GM23338 (cell line): ENCODE results near the gene ADGRL3. TPM values are rescaled to one million over a fixed set of nuclear protein-coding genes. Genes with fewer than 3 reads are reported as not detected.

ENCODE experiments used
- ATAC-seq: fragments of 200-7000 bp; cut with Tn5 transposase; 3 replicates; pipeline ENCODE4 v1.9.1; 2020
- DNase-seq: peaks from one replicate; pipeline ENCODE4 v3.0.0-alpha.2; 2015; ENCODE audit warnings: low spot score
- H2AFZ ChIP-seq: fragments of 200-600 bp; sonication (generic); 2 replicates; pipeline ENCODE4 v1.8.0; 2016; ENCODE audit warnings: antibody characterized with exemption, mild to moderate bottlenecking, moderate library complexity
- H3F3A ChIP-seq: fragments of 200-600 bp; sonication (generic); replicated peaks from 2 replicates; pipeline ENCODE4 v1.8.0; 2017; ENCODE audit warnings: antibody characterized with exemption, mixed run types, low read depth
- H3K27ac ChIP-seq: fragments of 200-600 bp; sonication (generic); 2 replicates; pipeline ENCODE4 v1.6.1; 2016; ENCODE audit warnings: low read depth
- H3K27me3 ChIP-seq: fragments of 200-600 bp; sonication (generic); 2 replicates; pipeline ENCODE4 v1.8.0; 2016; ENCODE audit warnings: mild to moderate bottlenecking, mixed run types, moderate library complexity; ENCODE audit not compliant: insufficient read depth
- H3K36me3 ChIP-seq: fragments of 200-600 bp; sonication (generic); 2 replicates; pipeline ENCODE4 v1.8.0; 2016; ENCODE audit warnings: mild to moderate bottlenecking; ENCODE audit not compliant: insufficient read depth
- H3K4me1 ChIP-seq: fragments of 200-600 bp; sonication (generic); 2 replicates; pipeline ENCODE4 v1.8.0; 2016; ENCODE audit warnings: mild to moderate bottlenecking, moderate library complexity; ENCODE audit not compliant: insufficient read depth
- H3K4me2 ChIP-seq: fragments of 200-600 bp; sonication (generic); 2 replicates; pipeline ENCODE4 v1.7.1; 2017; ENCODE audit warnings: mixed run types
- H3K4me3 ChIP-seq: fragments of 200-600 bp; sonication (generic); 2 replicates; pipeline ENCODE4 v1.6.1; 2016; ENCODE audit warnings: mixed run types
- H3K79me2 ChIP-seq: fragments of 200-600 bp; sonication (generic); replicated peaks from 2 replicates; pipeline ENCODE4 v1.8.0; 2017; ENCODE audit warnings: mild to moderate bottlenecking; ENCODE audit not compliant: insufficient read depth
- H3K9me2 ChIP-seq: fragments of 200-600 bp; sonication (generic); 2 replicates; pipeline ENCODE4 v1.8.0; 2017; ENCODE audit not compliant: insufficient read depth
- H4K20me1 ChIP-seq: fragments of 200-600 bp; sonication (generic); replicated peaks from 2 replicates; pipeline ENCODE4 v1.8.0; 2017; ENCODE audit warnings: mild to moderate bottlenecking; ENCODE audit not compliant: insufficient read depth
- H3K27ac Mint-ChIP-seq: 2 replicates; pipeline ENCODE4 v1.8.0; 2020; ENCODE audit warnings: inconsistent platforms, mild to moderate bottlenecking, moderate library complexity, mixed read lengths
- H3K27me3 Mint-ChIP-seq: 3 replicates; pipeline ENCODE4 v1.8.0; 2022; ENCODE audit warnings: low read depth, mild to moderate bottlenecking, moderate library complexity, mixed read lengths, inconsistent platforms; ENCODE audit not compliant: insufficient read depth, poor library complexity
- H3K36me3 Mint-ChIP-seq: 3 replicates; pipeline ENCODE4 v1.8.0; 2021; ENCODE audit warnings: low read depth, mild to moderate bottlenecking, inconsistent platforms, moderate library complexity, mixed read lengths
- H3K4me1 Mint-ChIP-seq: 3 replicates; pipeline ENCODE4 v1.8.0; 2020; ENCODE audit warnings: mild to moderate bottlenecking, inconsistent platforms, mixed read lengths
- H3K4me3 Mint-ChIP-seq: 3 replicates; pipeline ENCODE4 v1.8.0; 2021; ENCODE audit warnings: moderate library complexity, mild to moderate bottlenecking, inconsistent platforms, mixed read lengths
- H3K9me3 Mint-ChIP-seq: 3 replicates; pipeline ENCODE4 v1.8.0; 2020; ENCODE audit warnings: moderate library complexity, mild to moderate bottlenecking, inconsistent platforms, mixed read lengths
- CREB1 ChIP-seq: fragments of 250-450 bp; sonication (Bioruptor Pico); IDR thresholded peaks from 2 replicates; pipeline ENCODE4 v1.5.0; 2020; ENCODE audit warnings: low read depth, mild to moderate bottlenecking, moderate library complexity
- EZH2 ChIP-seq: fragments of 200-600 bp; sonication (generic); IDR thresholded peaks from one replicate; pipeline ENCODE4 v1.8.0; 2017; ENCODE audit warnings: antibody characterized with exemption, mild to moderate bottlenecking, low read depth; ENCODE audit not compliant: unreplicated experiment
- EZH2phosphoT487 ChIP-seq: fragments of 200-600 bp; sonication (generic); IDR thresholded peaks from one replicate; pipeline ENCODE4 v1.8.1; 2018; ENCODE audit warnings: antibody characterized with exemption; ENCODE audit not compliant: unreplicated experiment
- JUNB ChIP-seq: IDR thresholded peaks from one replicate; pipeline ENCODE4 v1.6.1; 2016; ENCODE audit warnings: antibody characterized with exemption; ENCODE audit not compliant: unreplicated experiment
- NANOG ChIP-seq: IDR thresholded peaks from 2 replicates; pipeline ENCODE4 v1.6.1; 2016; ENCODE audit warnings: antibody characterized with exemption, borderline replicate concordance
- ZNF114 ChIP-seq: fragments of 250-450 bp; sonication (Bioruptor Pico); IDR thresholded peaks from 2 replicates; pipeline ENCODE4 v1.5.0; 2020; ENCODE audit warnings: mild to moderate bottlenecking, moderate library complexity
- ZNF331 ChIP-seq: fragments of 250-450 bp; sonication (Bioruptor Pico); IDR thresholded peaks from 2 replicates; pipeline ENCODE4 v1.5.0; 2020; ENCODE audit warnings: low read depth, mild to moderate bottlenecking, moderate library complexity
- polyA plus RNA-seq: library from polyadenylated mRNA; unstranded; fragments of >200 nt; fragmentation: Nextera tagmentation; extraction: Ambion mirVana; gene quantifications from 2 replicates; pipeline ENCODE4 v1.2.1, GENCODE V29; 2016
- total RNA-seq: library from RNA; depleted of rRNA; stranded (reverse); fragments of >200 nt; shearing (Covaris generic); gene quantifications from 2 replicates; pipeline ENCODE4 v1.2.3, GENCODE V29; 2014
- TF ChIP-seq, protein P1 (sequence below): fragments of 250-450 bp; sonication (Bioruptor Pico); IDR thresholded peaks from 2 replicates; pipeline ENCODE4 v1.5.0; 2020; ENCODE audit warnings: mild to moderate bottlenecking, moderate library complexity
- TF ChIP-seq, protein P2 (sequence below): IDR thresholded peaks from 2 replicates; pipeline ENCODE4 v1.6.1; 2016; ENCODE audit warnings: antibody characterized with exemption
- TF ChIP-seq, protein P3 (sequence below): IDR thresholded peaks from one replicate; pipeline ENCODE4 v1.6.1; 2018; ENCODE audit warnings: antibody characterized with exemption; ENCODE audit not compliant: unreplicated experiment

Gene ADGRL3
- total and polyA plus RNA-seq, 2 experiments from 2014 or later = 9.7 to 16.5 TPM

DNA sequence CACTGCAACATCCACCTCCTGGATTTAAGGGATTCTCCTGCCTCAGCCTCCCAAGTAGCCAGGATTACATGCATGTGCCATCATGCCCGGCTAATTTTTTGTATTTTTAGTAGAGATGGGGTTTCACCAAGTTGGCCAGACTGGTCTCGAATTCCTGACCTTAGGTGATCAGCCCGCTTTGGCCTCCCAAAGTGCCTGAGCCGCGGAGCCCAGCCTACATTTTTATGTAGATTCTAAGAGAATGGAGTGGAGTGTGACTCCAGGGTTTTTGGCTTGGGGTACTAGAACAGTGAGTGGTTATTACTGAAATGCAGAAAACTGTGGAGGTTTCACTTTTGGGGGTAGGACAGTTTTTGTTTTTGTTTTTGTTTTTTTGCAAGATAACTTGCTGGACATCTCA, 806.0 kb downstream of the ADGRL3 start:
- Mint-ChIP-seq H3K9me3 (no peaks in the 10 kb centered on the region), H3K27me3 (peaks cover 2% of the 10 kb centered on the region), H3K27ac (peak overlapping the region; percentile 61; the same call in 1 of the 2 replicates), H3K4me1 (peaks cover 21% of the 10 kb centered on the region), H3K4me3 (no peak overlapping the region), H3K36me3 (no peaks in the 10 kb centered on the region)
- Histone ChIP-seq H2AFZ (no peak overlapping the region), H3K27me3 (no peaks in the 10 kb centered on the region), H3K4me2 (no peak overlapping the region; the same call in 1 of the 2 replicates), H3K4me1 (peaks cover 16% of the 10 kb centered on the region), H4K20me1 (no peaks in the 10 kb centered on the region), H3K79me2 (no peaks in the 10 kb centered on the region), H3K4me3 (no peak overlapping the region), H3K36me3 (no peaks in the 10 kb centered on the region), H3K9me2 (peaks cover 4% of the 10 kb centered on the region; the same call in 1 of the 2 replicates), H3F3A (no peaks in the 10 kb centered on the region), H3K27ac (no peak overlapping the region)
- DNase-seq (peak; percentile 66), ATAC-seq (peak; percentile 91)
- no peak for TF ChIP-seq ZNF114 (CRISPR knock-in tag)
- no peak for TF ChIP-seq EZH2phosphoT487
- no peak for TF ChIP-seq NANOG

DNA sequence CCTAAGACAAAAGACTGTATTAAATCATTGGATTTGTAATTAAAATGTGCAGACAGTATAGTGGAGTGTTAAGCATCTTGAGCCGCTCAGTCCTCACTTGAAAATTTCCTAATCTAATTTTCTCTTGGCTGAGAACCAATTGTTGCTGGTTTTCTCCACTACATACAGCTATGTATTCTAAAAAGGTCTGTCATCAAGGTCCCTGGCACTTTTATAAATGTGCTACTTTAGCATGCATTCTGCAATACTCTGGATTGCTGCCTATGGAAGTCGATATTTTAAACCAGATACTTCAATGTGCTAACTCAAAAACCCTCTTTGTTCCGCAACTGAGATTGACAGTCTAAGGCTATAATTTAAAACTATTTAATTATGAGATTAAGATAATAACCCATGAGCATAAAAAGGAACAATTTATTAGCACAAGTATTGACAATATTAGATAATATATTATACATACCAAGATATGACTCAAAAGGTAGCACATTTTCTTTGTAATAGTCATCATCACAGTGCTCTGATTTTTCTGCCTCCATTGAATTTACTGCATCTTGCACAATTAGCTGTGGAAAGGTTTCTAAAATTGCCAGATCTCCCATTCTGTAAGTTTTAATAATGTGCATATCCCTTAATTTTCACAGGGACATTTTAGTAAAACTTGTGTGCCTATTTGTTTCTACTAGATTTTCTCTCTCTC, 815.1 kb downstream of the ADGRL3 start:
- Mint-ChIP-seq H3K27me3 (no peaks in the 10 kb centered on the region), H3K36me3 (no peaks in the 10 kb centered on the region), H3K27ac (no peak overlapping the region), H3K4me1 (peaks cover 11% of the 10 kb centered on the region), H3K9me3 (no peaks in the 10 kb centered on the region), H3K4me3 (no peak overlapping the region)
- H3K36me3 ChIP-seq = no peaks in the 10 kb centered on the region
- ATAC-seq = no peak
- H3F3A ChIP-seq = no peaks in the 10 kb centered on the region
- no peak for DNase-seq
- H4K20me1 ChIP-seq = no peaks in the 10 kb centered on the region
- H3K27ac ChIP-seq = no peak overlapping the region
- no peaks in the 10 kb centered on the region for H3K4me1 ChIP-seq
- no peaks in the 10 kb centered on the region; the same call in 1 of the 2 replicates for H3K9me2 ChIP-seq
- no peak overlapping the region for H2AFZ ChIP-seq
- TF ChIP-seq ZNF331 = no peak
- TF ChIP-seq, protein P1, sequence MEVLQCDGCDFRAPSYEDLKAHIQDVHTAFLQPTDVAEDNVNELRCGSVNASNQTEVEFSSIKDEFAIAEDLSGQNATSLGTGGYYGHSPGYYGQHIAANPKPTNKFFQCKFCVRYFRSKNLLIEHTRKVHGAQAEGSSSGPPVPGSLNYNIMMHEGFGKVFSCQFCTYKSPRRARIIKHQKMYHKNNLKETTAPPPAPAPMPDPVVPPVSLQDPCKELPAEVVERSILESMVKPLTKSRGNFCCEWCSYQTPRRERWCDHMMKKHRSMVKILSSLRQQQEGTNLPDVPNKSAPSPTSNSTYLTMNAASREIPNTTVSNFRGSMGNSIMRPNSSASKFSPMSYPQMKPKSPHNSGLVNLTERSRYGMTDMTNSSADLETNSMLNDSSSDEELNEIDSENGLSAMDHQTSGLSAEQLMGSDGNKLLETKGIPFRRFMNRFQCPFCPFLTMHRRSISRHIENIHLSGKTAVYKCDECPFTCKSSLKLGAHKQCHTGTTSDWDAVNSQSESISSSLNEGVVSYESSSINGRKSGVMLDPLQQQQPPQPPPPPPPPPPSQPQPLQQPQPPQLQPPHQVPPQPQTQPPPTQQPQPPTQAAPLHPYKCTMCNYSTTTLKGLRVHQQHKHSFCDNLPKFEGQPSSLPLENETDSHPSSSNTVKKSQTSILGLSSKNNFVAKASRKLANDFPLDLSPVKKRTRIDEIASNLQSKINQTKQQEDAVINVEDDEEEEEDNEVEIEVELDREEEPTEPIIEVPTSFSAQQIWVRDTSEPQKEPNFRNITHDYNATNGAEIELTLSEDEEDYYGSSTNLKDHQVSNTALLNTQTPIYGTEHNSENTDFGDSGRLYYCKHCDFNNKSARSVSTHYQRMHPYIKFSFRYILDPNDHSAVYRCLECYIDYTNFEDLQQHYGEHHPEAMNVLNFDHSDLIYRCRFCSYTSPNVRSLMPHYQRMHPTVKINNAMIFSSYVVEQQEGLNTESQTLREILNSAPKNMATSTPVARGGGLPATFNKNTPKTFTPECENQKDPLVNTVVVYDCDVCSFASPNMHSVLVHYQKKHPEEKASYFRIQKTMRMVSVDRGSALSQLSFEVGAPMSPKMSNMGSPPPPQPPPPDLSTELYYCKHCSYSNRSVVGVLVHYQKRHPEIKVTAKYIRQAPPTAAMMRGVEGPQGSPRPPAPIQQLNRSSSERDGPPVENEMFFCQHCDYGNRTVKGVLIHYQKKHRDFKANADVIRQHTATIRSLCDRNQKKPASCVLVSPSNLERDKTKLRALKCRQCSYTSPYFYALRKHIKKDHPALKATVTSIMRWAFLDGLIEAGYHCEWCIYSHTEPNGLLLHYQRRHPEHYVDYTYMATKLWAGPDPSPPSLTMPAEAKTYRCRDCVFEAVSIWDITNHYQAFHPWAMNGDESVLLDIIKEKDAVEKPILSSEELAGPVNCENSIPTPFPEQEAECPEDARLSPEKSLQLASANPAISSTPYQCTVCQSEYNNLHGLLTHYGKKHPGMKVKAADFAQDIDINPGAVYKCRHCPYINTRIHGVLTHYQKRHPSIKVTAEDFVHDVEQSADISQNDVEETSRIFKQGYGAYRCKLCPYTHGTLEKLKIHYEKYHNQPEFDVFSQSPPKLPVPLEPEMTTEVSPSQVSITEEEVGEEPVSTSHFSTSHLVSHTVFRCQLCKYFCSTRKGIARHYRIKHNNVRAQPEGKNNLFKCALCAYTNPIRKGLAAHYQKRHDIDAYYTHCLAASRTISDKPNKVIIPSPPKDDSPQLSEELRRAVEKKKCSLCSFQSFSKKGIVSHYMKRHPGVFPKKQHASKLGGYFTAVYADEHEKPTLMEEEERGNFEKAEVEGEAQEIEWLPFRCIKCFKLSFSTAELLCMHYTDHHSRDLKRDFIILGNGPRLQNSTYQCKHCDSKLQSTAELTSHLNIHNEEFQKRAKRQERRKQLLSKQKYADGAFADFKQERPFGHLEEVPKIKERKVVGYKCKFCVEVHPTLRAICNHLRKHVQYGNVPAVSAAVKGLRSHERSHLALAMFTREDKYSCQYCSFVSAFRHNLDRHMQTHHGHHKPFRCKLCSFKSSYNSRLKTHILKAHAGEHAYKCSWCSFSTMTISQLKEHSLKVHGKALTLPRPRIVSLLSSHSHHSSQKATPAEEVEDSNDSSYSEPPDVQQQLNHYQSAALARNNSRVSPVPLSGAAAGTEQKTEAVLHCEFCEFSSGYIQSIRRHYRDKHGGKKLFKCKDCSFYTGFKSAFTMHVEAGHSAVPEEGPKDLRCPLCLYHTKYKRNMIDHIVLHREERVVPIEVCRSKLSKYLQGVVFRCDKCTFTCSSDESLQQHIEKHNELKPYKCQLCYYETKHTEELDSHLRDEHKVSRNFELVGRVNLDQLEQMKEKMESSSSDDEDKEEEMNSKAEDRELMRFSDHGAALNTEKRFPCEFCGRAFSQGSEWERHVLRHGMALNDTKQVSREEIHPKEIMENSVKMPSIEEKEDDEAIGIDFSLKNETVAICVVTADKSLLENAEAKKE (CRISPR knock-in tag) = no peak
- no peak for TF ChIP-seq EZH2
- TF ChIP-seq, protein P2, sequence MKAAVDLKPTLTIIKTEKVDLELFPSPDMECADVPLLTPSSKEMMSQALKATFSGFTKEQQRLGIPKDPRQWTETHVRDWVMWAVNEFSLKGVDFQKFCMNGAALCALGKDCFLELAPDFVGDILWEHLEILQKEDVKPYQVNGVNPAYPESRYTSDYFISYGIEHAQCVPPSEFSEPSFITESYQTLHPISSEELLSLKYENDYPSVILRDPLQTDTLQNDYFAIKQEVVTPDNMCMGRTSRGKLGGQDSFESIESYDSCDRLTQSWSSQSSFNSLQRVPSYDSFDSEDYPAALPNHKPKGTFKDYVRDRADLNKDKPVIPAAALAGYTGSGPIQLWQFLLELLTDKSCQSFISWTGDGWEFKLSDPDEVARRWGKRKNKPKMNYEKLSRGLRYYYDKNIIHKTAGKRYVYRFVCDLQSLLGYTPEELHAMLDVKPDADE = no peak
- no peak for TF ChIP-seq CREB1 (CRISPR knock-in tag)
- TF ChIP-seq JUNB = no peak
- no peak for TF ChIP-seq NANOG
- TF ChIP-seq, protein P3, sequence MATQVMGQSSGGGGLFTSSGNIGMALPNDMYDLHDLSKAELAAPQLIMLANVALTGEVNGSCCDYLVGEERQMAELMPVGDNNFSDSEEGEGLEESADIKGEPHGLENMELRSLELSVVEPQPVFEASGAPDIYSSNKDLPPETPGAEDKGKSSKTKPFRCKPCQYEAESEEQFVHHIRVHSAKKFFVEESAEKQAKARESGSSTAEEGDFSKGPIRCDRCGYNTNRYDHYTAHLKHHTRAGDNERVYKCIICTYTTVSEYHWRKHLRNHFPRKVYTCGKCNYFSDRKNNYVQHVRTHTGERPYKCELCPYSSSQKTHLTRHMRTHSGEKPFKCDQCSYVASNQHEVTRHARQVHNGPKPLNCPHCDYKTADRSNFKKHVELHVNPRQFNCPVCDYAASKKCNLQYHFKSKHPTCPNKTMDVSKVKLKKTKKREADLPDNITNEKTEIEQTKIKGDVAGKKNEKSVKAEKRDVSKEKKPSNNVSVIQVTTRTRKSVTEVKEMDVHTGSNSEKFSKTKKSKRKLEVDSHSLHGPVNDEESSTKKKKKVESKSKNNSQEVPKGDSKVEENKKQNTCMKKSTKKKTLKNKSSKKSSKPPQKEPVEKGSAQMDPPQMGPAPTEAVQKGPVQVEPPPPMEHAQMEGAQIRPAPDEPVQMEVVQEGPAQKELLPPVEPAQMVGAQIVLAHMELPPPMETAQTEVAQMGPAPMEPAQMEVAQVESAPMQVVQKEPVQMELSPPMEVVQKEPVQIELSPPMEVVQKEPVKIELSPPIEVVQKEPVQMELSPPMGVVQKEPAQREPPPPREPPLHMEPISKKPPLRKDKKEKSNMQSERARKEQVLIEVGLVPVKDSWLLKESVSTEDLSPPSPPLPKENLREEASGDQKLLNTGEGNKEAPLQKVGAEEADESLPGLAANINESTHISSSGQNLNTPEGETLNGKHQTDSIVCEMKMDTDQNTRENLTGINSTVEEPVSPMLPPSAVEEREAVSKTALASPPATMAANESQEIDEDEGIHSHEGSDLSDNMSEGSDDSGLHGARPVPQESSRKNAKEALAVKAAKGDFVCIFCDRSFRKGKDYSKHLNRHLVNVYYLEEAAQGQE = no peak
- TF ChIP-seq ZNF114 (CRISPR knock-in tag) = no peak
- no peak overlapping the region for H3K4me2 ChIP-seq
- no peaks in the 10 kb centered on the region for H3K79me2 ChIP-seq
- H3K4me3 ChIP-seq = no peak overlapping the region
- no peaks in the 10 kb centered on the region for H3K27me3 ChIP-seq
